ENCODE results near the gene TTLL11.

DNA sequence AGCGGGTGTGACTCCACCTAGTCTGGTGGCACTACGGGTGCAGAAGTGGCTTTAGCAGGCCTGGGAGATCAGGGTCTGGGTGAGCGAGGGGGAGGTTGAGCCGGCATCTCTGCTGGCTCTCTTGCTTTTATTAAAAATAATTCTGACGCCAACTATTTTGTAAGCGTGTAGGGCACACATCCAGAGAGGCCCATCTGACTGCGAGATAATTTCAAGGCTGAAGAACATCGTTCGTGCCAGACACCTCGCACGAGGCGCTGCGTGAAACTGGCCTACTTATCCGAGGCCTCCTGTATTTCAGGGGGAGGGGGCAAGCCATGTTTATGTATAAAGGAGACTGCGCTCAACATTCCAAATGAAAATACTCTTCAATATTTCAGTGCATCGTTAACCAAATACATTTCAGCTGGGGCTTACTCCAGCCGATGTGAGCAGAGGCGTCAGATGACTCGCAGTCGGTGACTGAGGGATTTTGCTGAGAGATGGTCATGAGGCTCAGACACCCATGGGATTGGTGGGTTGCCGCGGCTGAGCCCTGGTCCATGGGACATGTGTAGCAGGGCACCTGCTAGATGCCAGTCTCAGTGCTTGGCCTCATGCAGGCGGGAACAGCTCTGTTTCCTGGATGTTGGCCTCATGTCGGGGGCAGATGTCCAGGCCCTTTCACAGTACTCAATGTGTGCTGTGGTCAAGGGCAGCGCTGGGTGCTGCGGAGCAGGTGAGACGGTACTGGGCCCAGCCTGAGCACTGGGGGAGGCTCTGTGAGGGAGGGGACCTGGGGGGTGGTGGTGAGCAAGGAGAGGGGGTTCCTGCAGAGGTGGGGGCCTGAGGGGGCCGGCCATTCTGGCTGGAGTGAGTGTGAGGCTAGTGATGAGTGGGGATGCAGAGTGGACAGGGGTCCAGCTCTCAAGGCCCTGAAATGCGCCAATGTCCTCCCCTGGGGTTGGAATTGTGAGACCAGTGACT lies 240.2 kb downstream of the TTLL11 start:
- TF ChIP-seq, protein P1, sequence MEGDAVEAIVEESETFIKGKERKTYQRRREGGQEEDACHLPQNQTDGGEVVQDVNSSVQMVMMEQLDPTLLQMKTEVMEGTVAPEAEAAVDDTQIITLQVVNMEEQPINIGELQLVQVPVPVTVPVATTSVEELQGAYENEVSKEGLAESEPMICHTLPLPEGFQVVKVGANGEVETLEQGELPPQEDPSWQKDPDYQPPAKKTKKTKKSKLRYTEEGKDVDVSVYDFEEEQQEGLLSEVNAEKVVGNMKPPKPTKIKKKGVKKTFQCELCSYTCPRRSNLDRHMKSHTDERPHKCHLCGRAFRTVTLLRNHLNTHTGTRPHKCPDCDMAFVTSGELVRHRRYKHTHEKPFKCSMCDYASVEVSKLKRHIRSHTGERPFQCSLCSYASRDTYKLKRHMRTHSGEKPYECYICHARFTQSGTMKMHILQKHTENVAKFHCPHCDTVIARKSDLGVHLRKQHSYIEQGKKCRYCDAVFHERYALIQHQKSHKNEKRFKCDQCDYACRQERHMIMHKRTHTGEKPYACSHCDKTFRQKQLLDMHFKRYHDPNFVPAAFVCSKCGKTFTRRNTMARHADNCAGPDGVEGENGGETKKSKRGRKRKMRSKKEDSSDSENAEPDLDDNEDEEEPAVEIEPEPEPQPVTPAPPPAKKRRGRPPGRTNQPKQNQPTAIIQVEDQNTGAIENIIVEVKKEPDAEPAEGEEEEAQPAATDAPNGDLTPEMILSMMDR (IDR thresholded peaks at IDR 0.05; ENCODE audit: insufficient read depth, low read depth, low read length): no peak
- TF ChIP-seq EZH2 (IDR thresholded peaks at IDR 0.05; ENCODE audit: insufficient read depth, low read length): no peak
